ENCODE measurements around the gene CEP162.

DNA sequence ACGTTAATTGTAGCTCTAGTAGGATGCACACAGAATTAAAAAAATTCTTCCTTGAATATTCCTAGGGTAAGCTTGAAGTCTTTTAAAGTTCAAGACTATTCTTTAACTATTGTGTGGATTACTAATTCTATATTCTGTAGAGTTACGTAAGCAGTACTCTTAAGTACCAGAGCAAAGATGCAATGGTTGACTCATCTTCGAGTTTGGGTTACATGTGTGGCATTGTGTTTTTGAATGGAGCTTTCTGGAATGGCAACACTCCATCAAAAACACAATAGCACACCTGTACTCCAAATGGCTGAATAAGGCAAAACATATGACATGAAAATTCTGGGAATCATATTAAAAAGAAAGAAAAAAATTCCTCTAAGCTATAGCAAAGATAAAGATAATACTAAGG lies 33.5 kb upstream of the CEP162 start:
- TF ChIP-seq, protein P1, sequence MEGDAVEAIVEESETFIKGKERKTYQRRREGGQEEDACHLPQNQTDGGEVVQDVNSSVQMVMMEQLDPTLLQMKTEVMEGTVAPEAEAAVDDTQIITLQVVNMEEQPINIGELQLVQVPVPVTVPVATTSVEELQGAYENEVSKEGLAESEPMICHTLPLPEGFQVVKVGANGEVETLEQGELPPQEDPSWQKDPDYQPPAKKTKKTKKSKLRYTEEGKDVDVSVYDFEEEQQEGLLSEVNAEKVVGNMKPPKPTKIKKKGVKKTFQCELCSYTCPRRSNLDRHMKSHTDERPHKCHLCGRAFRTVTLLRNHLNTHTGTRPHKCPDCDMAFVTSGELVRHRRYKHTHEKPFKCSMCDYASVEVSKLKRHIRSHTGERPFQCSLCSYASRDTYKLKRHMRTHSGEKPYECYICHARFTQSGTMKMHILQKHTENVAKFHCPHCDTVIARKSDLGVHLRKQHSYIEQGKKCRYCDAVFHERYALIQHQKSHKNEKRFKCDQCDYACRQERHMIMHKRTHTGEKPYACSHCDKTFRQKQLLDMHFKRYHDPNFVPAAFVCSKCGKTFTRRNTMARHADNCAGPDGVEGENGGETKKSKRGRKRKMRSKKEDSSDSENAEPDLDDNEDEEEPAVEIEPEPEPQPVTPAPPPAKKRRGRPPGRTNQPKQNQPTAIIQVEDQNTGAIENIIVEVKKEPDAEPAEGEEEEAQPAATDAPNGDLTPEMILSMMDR (conservative IDR thresholded peaks at IDR 0.05; ENCODE audit: low read length) = no peak
- TF ChIP-seq EZH2phosphoT487 (IDR thresholded peaks at IDR 0.05; ENCODE audit: borderline replicate concordance) = no peak
